HepG2 (cell line): ENCODE results near the gene ANTXRL. TPM values are rescaled to one million over a fixed set of nuclear protein-coding genes. Genes with fewer than 3 reads are reported as not detected.

Experiments used
- ATAC-seq: fragments of 200-7000 bp; cut with Tn5 transposase; 3 replicates; pipeline ENCODE4 v1.9.1; 2020; ENCODE audit warnings: mild to moderate bottlenecking, moderate library complexity
- BruUV-seq: library from RNA; stranded (reverse); fragments of 400-500 nt; replicated peaks from 2 replicates; lab custom pipeline; 2021; lab: Mats Ljungman, UMichigan
- CTCF ChIA-PET: fragments of 300-600 bp; formaldehyde crosslinking; extraction: SDS; loops from one replicate; lab custom pipeline; 2021; ENCODE audit warnings: low total read pairs, inconsistent platforms, low intra/inter-chr PET ratio; lab: Yijun Ruan, JAX
- POLR2A ChIA-PET: fragments of 350-600 bp; sonication (Branson Sonifier 250); formaldehyde crosslinking; loops from one replicate; lab custom pipeline; 2020; ENCODE audit warnings: antibody characterized with exemption, inconsistent platforms; lab: Yijun Ruan, JAX
- DNase-seq: peaks from one replicate; pipeline ENCODE4 v3.0.0-alpha.2; 2015; ENCODE audit warnings: low spot score
- FAIRE-seq: peaks from 3 replicates; lab custom pipeline; 2011; peaks lifted over from hg19 to GRCh38; lab: Jason Lieb, UNC
- H2AFZ ChIP-seq: one replicate; pipeline ENCODE4 v1.6.1; 2011; ENCODE audit warnings: low read length, inconsistent platforms
- H3K27ac ChIP-seq: fragments of 300-600 bp; 3 replicates; pipeline ENCODE4 v1.8.0; 2011; ENCODE audit warnings: mixed run types, mild to moderate bottlenecking, mixed read lengths, low read length, inconsistent platforms; ENCODE audit not compliant: insufficient read depth; ENCODE audit errors: extremely low read length
- H3K27me3 ChIP-seq, 2 experiments: fragments of 200-600 bp in 1 of 2; 2 replicates in 1 of 2; 3 replicates in 1 of 2; pipeline versions ENCODE4 v1.6.0 to v1.8.0; 2011; ENCODE audit warnings: low read length in 2 of 2, mild to moderate bottlenecking in 2 of 2, moderate library complexity in 2 of 2, inconsistent platforms in 1 of 2; ENCODE audit not compliant: insufficient read depth in 2 of 2, control insufficient read depth in 1 of 2
- H3K36me3 ChIP-seq, 2 experiments: fragments of 200-600 bp in 1 of 2; replicated peaks in 1 of 2; 2 replicates in 1 of 2; 3 replicates in 1 of 2; pipeline versions ENCODE4 v1.5.1 to v1.8.0; 2011; ENCODE audit warnings: low read length in 2 of 2, inconsistent platforms in 1 of 2; ENCODE audit not compliant: insufficient read depth in 2 of 2, control insufficient read depth in 1 of 2
- H3K4me1 ChIP-seq: 2 replicates; pipeline ENCODE4 v1.5.1; 2012; ENCODE audit warnings: low read length, inconsistent platforms; ENCODE audit not compliant: insufficient read depth
- H3K4me2 ChIP-seq: 2 replicates; pipeline ENCODE4 v1.6.0; 2011; ENCODE audit warnings: low read depth, low read length, inconsistent platforms
- H3K4me3 ChIP-seq, 3 experiments: fragments of 200-600 bp in 1 of 3; sonication (generic), shearing (Covaris generic) in 1 of 3; replicated peaks in 1 of 3; 2 replicates each; pipeline ENCODE4 v1.5.1; 2011 to 2016; ENCODE audit warnings: low read length in 3 of 3, inconsistent platforms in 2 of 3, low read depth in 2 of 3, mild to moderate bottlenecking in 2 of 3, control low read depth in 1 of 3, mixed read lengths in 1 of 3; ENCODE audit not compliant: insufficient read depth in 1 of 3
- H3K79me2 ChIP-seq: one replicate; pipeline ENCODE4 v1.6.1; 2011; ENCODE audit warnings: low read length, inconsistent platforms; ENCODE audit not compliant: insufficient read depth
- H3K9ac ChIP-seq: 2 replicates; pipeline ENCODE4 v1.6.0; 2011; ENCODE audit warnings: mild to moderate bottlenecking, low read depth, low read length, inconsistent platforms; ENCODE audit not compliant: insufficient read depth
- H3K9me3 ChIP-seq: 2 replicates; pipeline ENCODE4 v1.5.1; 2012; ENCODE audit warnings: mild to moderate bottlenecking, low read length
- H4K20me1 ChIP-seq: 2 replicates; pipeline ENCODE4 v1.6.0; 2011; ENCODE audit warnings: inconsistent platforms, mild to moderate bottlenecking, low read length, moderate library complexity; ENCODE audit not compliant: insufficient read depth
- CENPX ChIP-seq: sonication (generic); formaldehyde crosslinking; IDR thresholded peaks from 2 replicates; pipeline ENCODE4 v1.9.0; 2021; ENCODE audit warnings: mild to moderate bottlenecking, missing genetic modification reagents, moderate library complexity
- CHCHD3 ChIP-seq: sonication (generic); formaldehyde crosslinking; IDR thresholded peaks from 2 replicates; pipeline ENCODE4 v1.8.0; 2022; ENCODE audit warnings: mild to moderate bottlenecking, missing genetic modification reagents, moderate library complexity
- MAZ ChIP-seq, 2 experiments: sonication (generic) in 1 of 2; formaldehyde crosslinking in 1 of 2; IDR thresholded peaks; 2 replicates each; pipeline versions ENCODE4 v1.5.0 to v1.6.1; 2012 to 2020; ENCODE audit warnings: low read depth in 2 of 2, mild to moderate bottlenecking in 2 of 2, borderline replicate concordance in 1 of 2, improper control_type of control experiment in 1 of 2, low read length in 1 of 2, missing genetic modification reagents in 1 of 2, moderate library complexity in 1 of 2
- ZIK1 ChIP-seq: sonication (generic); formaldehyde crosslinking; IDR thresholded peaks from 2 replicates; pipeline ENCODE4 v1.5.0; 2020; ENCODE audit warnings: mild to moderate bottlenecking, low read depth, missing genetic modification reagents, borderline replicate concordance
- ZNF766 ChIP-seq: sonication (generic); formaldehyde crosslinking; IDR thresholded peaks from 2 replicates; pipeline ENCODE4 v1.5.0; 2020; ENCODE audit warnings: missing genetic modification reagents, borderline replicate concordance
- ZNF816 ChIP-seq: sonication (generic); formaldehyde crosslinking; IDR thresholded peaks from 2 replicates; pipeline ENCODE4 v1.8.0; 2022; ENCODE audit warnings: missing genetic modification reagents, mild to moderate bottlenecking, borderline replicate concordance
- WGBS: methylation state at CpG from one replicate; pipeline ENCODE4 v1.1.6; 2017; ENCODE audit warnings: low lambda C conversion rate; 5-methylcytosine and 5-hydroxymethylcytosine counted together
- in situ Hi-C: cut with HindIII; loops from 2 replicates; pipeline ENCODE4 v1.10.0; 2017; ENCODE audit warnings: low pct_unique_long_range_greater_than_20kb; ENCODE audit not compliant: extremely low pct_ligation_motif_present
- intact Hi-C: fragments of 100-400 bp; cut with micrococcal nuclease; formaldehyde crosslinking; loops from one replicate; pipeline ENCODE4 v1.10.0; 2022; ENCODE audit not compliant: unreplicated experiment
- polyA plus RNA-seq, 8 experiments: library from polyadenylated mRNA; depleted of rRNA in 3 of 8; stranded (reverse) in 7 of 8; unstranded in 1 of 8; fragments of >200 nt; fragmentation: Illumina TruSeq in 4 of 8; extraction: Trizol in 4 of 8; gene quantifications; 2 replicates each; pipeline versions ENCODE4 v1.2.1 to v1.2.3, GENCODE V29; 2011 to 2016; ENCODE audit warnings: low read depth in 4 of 8, missing spikeins in 1 of 8, mixed read lengths in 1 of 8; ENCODE audit not compliant: insufficient read depth in 1 of 8
- total RNA-seq, 5 experiments: library from RNA; depleted of rRNA; stranded (reverse); fragments of >200 nt; fragmentation: Illumina TruSeq; extraction: Trizol; gene quantifications; 2 replicates each; pipeline ENCODE4 v1.2.3, GENCODE V29; 2016; ENCODE audit warnings: low read depth in 1 of 5
- TF ChIP-seq, protein P1 (sequence below), 2 experiments: sonication (generic) in 1 of 2; formaldehyde crosslinking in 1 of 2; IDR thresholded peaks; 2 replicates each; pipeline versions ENCODE4 v1.6.1 to v1.9.0; 2014 to 2022; ENCODE audit warnings: antibody characterized with exemption in 1 of 2, borderline replicate concordance in 1 of 2, inconsistent platforms in 1 of 2, low read depth in 1 of 2, missing genetic modification reagents in 1 of 2
- TF ChIP-seq, protein P2 (sequence below): sonication (generic); formaldehyde crosslinking; IDR thresholded peaks from 2 replicates; pipeline ENCODE4 v1.5.0; 2020; ENCODE audit warnings: mild to moderate bottlenecking, missing genetic modification reagents
- TF ChIP-seq, protein P3 (sequence below): sonication (generic); formaldehyde crosslinking; IDR thresholded peaks from 2 replicates; pipeline ENCODE4 v1.5.0; 2020; ENCODE audit warnings: missing genetic modification reagents
- TF ChIP-seq, protein P4 (sequence below): sonication (generic); formaldehyde crosslinking; IDR thresholded peaks from 2 replicates; pipeline ENCODE4 v1.4.0; 2020; ENCODE audit warnings: mild to moderate bottlenecking, missing genetic modification reagents
- TF ChIP-seq, protein P5 (sequence below): sonication (generic); formaldehyde crosslinking; IDR thresholded peaks from 2 replicates; pipeline ENCODE4 v1.9.0; 2022; ENCODE audit warnings: low read depth, missing genetic modification reagents

Gene ANTXRL
- total and polyA plus RNA-seq, 2 of the 13 experiments (the other 11 are each of a cell fraction or from before 2014, with no cell fraction given) = not detected

DNA sequence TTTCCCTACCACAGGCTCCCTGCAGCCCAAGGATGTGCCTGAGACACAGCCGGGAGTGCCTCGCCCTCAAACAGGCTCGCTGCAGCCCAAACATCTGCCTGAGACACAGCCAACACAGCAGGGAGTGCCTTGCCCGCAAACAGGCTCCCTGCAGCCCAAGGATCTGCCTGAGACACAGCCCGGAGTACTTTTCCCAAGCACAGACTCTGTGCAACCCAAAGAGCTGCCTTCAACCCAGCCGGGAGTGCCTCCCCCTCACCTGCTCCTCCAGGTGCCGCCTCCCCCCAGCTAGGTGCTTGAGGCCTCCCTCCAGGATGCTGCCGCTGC, 42.9 kb downstream of the ANTXRL start:
- FAIRE-seq = no peak
- Histone ChIP-seq H3K4me3 (no peak overlapping the region), H3K79me2 (no peaks in the 10 kb centered on the region), H2AFZ (no peak overlapping the region), H3K27ac (no peak overlapping the region), H3K9ac (no peak overlapping the region), H3K4me2 (no peak overlapping the region), H3K9me3 (no peaks in the 10 kb centered on the region), H4K20me1 (no peaks in the 10 kb centered on the region), H3K27me3 (peaks cover 0 to 12% of the 10 kb centered on the region in 2 experiments; a peak in 2 of 5 replicates), H3K4me1 (no peaks in the 10 kb centered on the region), H3K36me3 (no peaks in the 10 kb centered on the region)
- no peak for ATAC-seq
- TF ChIP-seq ZIK1 (CRISPR knock-in tag) (no peak), ZNF816 (CRISPR knock-in tag) (no peak), MAZ (IDR thresholded peaks at IDR 0.05; ENCODE audit: borderline replicate concordance, low read depth, low read length) (no peak), MAZ (CRISPR knock-in tag; IDR thresholded peaks at IDR 0.05; ENCODE audit: low read depth) (no peak), CHCHD3 (CRISPR knock-in tag) (no peak), CENPX (CRISPR knock-in tag) (no peak), ZNF766 (CRISPR knock-in tag) (no peak)
- TF ChIP-seq, protein P1, sequence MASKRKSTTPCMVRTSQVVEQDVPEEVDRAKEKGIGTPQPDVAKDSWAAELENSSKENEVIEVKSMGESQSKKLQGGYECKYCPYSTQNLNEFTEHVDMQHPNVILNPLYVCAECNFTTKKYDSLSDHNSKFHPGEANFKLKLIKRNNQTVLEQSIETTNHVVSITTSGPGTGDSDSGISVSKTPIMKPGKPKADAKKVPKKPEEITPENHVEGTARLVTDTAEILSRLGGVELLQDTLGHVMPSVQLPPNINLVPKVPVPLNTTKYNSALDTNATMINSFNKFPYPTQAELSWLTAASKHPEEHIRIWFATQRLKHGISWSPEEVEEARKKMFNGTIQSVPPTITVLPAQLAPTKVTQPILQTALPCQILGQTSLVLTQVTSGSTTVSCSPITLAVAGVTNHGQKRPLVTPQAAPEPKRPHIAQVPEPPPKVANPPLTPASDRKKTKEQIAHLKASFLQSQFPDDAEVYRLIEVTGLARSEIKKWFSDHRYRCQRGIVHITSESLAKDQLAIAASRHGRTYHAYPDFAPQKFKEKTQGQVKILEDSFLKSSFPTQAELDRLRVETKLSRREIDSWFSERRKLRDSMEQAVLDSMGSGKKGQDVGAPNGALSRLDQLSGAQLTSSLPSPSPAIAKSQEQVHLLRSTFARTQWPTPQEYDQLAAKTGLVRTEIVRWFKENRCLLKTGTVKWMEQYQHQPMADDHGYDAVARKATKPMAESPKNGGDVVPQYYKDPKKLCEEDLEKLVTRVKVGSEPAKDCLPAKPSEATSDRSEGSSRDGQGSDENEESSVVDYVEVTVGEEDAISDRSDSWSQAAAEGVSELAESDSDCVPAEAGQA (IDR thresholded peaks at IDR 0.05; ENCODE audit: low read depth) = no peak
- TF ChIP-seq, protein P1 (CRISPR knock-in tag; IDR thresholded peaks at IDR 0.05; ENCODE audit: borderline replicate concordance) = no peak
- TF ChIP-seq, protein P2, sequence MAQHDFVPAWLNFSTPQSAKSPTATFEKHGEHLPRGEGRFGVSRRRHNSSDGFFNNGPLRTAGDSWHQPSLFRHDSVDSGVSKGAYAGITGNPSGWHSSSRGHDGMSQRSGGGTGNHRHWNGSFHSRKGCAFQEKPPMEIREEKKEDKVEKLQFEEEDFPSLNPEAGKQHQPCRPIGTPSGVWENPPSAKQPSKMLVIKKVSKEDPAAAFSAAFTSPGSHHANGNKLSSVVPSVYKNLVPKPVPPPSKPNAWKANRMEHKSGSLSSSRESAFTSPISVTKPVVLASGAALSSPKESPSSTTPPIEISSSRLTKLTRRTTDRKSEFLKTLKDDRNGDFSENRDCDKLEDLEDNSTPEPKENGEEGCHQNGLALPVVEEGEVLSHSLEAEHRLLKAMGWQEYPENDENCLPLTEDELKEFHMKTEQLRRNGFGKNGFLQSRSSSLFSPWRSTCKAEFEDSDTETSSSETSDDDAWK (CRISPR knock-in tag) = no peak
- TF ChIP-seq, protein P3, sequence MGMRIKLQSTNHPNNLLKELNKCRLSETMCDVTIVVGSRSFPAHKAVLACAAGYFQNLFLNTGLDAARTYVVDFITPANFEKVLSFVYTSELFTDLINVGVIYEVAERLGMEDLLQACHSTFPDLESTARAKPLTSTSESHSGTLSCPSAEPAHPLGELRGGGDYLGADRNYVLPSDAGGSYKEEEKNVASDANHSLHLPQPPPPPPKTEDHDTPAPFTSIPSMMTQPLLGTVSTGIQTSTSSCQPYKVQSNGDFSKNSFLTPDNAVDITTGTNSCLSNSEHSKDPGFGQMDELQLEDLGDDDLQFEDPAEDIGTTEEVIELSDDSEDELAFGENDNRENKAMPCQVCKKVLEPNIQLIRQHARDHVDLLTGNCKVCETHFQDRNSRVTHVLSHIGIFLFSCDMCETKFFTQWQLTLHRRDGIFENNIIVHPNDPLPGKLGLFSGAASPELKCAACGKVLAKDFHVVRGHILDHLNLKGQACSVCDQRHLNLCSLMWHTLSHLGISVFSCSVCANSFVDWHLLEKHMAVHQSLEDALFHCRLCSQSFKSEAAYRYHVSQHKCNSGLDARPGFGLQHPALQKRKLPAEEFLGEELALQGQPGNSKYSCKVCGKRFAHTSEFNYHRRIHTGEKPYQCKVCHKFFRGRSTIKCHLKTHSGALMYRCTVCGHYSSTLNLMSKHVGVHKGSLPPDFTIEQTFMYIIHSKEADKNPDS (CRISPR knock-in tag) = no peak
- TF ChIP-seq, protein P4, sequence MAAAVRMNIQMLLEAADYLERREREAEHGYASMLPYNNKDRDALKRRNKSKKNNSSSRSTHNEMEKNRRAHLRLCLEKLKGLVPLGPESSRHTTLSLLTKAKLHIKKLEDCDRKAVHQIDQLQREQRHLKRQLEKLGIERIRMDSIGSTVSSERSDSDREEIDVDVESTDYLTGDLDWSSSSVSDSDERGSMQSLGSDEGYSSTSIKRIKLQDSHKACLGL (CRISPR knock-in tag) = no peak
- TF ChIP-seq, protein P5, sequence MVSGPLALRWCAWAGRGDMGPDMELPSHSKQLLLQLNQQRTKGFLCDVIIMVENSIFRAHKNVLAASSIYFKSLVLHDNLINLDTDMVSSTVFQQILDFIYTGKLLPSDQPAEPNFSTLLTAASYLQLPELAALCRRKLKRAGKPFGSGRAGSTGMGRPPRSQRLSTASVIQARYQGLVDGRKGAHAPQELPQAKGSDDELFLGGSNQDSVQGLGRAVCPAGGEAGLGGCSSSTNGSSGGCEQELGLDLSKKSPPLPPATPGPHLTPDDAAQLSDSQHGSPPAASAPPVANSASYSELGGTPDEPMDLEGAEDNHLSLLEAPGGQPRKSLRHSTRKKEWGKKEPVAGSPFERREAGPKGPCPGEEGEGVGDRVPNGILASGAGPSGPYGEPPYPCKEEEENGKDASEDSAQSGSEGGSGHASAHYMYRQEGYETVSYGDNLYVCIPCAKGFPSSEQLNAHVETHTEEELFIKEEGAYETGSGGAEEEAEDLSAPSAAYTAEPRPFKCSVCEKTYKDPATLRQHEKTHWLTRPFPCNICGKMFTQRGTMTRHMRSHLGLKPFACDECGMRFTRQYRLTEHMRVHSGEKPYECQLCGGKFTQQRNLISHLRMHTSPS = no peak
- intact Hi-C loops = no loop called here
- no TSS peak for BruUV-seq
- in situ Hi-C loops = no loop called here
- CTCF ChIA-PET = no interaction called here
- POLR2A ChIA-PET = no interaction called here
- 13% methylated on average over 5 of the region's 8 CpGs for whole genome bisulfite sequencing
- no peak for DNase-seq
